ENCODE data around the gene HIVEP1.

The HIVEP1 gene

DNA sequence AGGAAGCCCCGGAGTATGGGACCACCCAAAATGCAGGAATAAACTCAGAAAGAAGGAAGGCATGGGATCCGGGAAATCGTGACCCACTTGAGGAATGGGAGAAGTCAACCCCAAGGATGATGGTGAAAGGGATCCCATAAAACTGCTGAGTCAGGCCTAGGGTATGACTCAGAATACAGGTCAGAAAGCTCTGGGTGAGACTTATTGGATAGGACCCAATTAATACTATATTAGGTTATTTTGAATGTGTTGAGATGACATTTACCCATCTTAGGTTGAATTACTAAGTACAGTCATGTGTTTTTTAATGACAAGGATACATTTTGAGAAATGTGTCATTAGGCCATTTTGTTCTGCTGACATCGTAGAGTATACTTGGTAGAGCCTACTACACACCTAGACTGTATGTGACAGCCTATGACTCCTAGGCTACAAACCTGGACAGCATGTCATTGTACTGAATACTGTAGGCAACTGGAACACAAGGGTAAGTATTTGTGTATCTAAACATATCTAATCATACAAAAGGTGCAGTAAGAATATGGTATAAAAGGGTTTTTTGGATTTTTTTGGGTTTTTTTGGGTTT, 17.1 kb upstream of the HIVEP1 start:
- no peak for DNase-seq (ENCODE audit: low spot score)

GRCh38 chr6:11996751-11997150, 15.4 kb upstream of the HIVEP1 start:
- DNase-seq (ENCODE audit: low spot score), result no peak

- DNase-seq (ENCODE audit: low spot score), result no peak
Measured at GRCh38 chr6:11999246-11999645, 12.9 kb upstream of the HIVEP1 start.

DNA sequence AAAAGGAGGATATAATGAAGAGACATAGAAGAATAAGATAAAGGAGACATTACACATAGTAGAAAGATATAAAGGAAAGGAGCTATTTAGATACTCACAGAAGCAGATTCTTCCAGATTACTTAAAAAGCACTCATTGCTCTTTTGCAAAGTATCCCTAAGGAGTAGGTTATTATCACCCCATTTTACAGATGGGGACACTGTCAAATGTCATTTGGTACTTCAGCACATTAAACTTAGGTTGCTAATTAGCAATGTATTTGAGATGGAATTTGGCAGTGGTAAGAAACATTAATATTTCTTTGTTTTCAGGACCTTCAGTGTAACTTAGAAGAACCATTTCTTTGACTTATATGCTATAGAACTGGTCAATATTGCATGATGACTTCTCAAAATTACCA, 11.9 kb upstream of the HIVEP1 start:
- DNase-seq (ENCODE audit: low spot score), result no peak

DNA sequence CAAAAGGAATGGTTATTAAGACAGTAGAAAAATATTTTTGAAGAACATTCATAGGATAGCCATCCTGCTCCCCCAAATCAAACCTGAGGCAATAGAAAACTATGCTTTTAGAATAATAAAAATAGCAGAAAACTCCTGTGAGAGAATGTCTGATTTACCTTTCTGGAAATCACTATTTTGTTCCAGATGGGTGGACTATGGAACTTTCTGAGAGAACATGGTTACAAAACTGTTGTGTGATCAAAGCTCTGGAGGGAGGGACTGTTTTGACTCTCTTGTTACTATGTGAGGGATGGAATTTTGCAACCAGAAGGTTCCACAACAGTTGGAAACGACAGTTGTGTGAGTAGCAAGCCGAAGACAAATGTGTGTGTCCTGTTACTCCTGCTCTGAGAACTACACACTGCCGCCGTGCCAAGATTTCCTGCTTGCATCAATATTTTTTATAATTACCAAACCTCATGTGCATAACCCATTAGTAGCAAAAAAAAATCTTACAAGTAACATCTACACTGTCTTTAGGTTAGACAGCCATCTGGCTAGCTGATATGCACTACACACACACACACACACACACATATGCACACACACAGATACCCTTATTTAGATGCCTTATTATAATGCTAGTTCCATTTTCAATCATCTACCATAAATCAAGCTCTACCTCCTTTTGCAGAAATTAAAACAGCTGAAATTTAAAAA, 11.0 kb upstream of the HIVEP1 start:
- DNase-seq (ENCODE audit: low spot score), result no peak

DNA sequence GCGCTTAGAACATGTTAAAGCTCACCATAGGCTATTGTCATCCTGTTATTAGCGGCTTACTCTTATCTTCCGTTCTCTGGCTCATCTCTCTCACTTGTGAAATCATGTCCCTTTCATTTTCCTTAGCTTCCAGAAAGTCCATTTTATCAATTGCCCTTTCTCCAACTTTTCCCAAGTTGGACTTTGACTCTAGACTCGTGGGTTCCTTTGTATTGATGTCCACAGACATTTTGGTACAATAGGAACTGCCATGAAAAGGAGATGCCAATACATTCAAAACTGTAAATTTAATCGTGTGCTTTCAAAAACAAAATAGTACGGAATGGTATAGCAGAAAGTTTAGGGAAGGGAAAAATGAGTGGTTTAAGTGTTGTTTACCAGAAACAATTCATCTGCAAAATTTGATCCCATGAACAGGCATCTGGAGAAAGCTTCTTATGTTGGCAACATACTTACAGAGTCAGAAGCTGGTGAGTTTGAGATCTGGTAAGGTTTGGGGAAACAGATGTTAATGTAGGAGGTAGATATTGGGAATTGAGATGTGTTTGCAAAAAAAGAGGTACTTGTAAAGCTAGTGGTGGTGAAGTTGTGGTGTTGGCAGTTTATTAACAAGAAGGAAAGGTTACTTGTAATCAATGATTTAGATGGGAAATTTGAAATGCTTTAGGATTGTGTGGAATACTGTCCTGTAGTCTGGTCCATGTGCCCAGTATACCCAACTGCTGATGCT, 10.2 kb upstream of the HIVEP1 start:
- no peak for DNase-seq (ENCODE audit: low spot score)

- DNase-seq (ENCODE audit: low spot score), result no peak
Measured at GRCh38 chr6:12007473-12007872, 4.6 kb upstream of the HIVEP1 start.

GRCh38 chr6:12007887-12008286, 4.2 kb upstream of the HIVEP1 start:
- DNase-seq (ENCODE audit: low spot score), result no peak

DNA sequence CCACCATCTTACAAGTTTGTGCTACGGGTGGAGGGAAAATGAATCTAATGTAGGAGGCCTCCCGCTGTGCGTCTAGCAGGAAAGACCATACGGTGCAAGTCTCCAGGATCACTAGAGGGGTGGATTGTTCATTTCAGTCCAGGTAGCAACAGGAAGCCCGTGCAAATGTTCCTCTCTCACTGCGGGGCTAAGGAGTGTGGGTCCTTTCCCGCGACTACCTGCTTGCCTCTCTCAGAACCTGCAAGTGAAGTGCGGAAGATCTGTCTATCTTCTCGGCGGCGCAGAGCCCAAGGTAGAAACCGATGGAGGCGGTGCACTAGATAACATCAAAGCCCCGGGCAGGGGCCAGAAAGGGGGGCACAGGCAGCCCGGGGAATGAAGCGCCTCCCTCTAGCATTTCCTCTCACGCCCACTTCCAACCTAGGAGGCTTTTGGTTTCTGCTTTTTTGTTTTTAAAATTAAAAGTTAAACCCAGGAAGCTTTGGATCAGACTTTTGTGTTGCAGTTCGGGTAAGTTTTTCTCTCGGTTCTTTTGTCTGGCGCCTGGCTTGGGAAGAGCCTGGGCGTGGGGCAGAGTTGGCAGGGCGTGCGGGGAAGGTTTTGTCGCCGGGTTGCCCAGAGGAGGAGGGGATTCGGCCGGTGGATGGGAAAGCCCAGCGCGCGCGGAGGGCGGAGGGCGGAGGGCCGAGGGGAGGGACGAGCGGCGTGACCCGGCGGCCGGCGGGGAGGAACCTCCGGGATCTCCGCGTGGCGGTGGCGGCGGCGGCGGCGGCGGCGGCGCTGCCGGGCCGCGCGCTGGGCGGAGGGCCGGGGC, 3.5 kb upstream of the HIVEP1 start:
- peak; percentile 90 for DNase-seq (ENCODE audit: low spot score)

DNA sequence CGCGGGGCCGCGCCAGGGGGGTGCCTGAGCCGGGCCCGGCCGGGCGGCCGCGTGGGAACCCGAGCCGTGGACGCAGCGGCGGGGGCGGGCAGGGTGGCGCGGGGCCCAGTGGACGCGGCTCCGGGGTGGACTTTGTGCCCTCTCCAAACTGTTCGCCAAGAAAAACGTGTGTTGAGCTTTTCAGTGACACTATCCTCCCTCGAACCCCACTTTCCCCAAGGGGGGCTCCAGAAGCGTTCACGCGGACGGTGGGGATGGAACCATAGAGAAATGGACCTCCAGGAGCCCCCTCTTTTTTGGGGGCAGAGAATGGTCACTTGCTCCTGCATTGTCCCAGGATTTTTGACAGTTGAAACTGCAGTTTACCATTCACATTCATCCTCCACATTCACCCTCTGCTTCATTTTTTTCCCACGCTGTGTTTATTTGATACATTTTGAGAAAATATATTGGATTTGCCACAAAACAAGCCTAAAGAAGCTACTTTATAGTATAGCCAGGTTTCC, 2.9 kb upstream of the HIVEP1 start:
- no peak for DNase-seq (ENCODE audit: low spot score)

GRCh38 chr6:12009876-12010634, 2.1 kb upstream of the HIVEP1 start:
- no peak for DNase-seq (ENCODE audit: low spot score)

- peak; percentile 82 for DNase-seq (ENCODE audit: low spot score)
Measured at GRCh38 chr6:12010635-12011275, 1.4 kb upstream of the HIVEP1 start.

- peak; percentile 95 for DNase-seq (ENCODE audit: low spot score)
Measured at GRCh38 chr6:12011276-12012037, 655 bp upstream of the HIVEP1 start.

DNA sequence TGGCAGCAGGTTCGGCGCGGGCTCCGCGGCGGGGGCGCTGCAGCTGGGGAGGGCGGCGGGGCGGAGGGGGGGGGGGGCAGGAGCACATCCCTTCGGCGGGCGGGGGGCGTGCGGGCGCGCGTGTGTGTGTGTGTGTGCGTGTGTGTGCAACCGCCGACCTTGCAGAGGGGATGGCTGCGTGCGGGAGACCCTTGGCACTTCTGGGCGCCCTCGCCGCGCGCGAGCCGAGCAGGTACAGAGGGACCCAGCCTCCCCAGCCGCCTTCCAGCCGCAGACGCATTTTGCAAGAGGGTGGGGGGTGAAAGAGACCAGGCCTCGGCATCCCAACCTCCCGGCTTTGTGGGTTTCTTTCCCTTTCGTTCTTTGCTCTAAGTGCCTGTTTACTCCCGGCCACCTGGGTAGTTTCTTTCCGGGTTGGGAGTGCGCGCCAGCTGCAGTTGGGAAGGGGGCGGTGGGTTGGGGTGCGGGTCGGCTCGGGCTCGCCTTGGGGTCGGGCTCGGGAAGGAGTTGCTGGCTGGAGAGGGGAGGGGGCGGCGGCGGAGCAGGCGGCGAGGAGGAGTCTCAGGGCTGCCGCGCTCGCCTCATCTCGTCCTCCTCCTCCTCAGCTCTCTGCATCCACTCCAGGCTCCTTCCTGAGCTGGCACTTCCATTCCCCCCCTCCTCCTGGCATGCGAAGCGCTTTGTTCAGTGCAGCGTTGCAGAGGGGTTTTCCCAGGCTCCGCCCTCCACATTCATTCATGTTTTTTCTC, 620 bp downstream of the HIVEP1 start:
- DNase-seq (ENCODE audit: low spot score), result peak; percentile 85

DNA sequence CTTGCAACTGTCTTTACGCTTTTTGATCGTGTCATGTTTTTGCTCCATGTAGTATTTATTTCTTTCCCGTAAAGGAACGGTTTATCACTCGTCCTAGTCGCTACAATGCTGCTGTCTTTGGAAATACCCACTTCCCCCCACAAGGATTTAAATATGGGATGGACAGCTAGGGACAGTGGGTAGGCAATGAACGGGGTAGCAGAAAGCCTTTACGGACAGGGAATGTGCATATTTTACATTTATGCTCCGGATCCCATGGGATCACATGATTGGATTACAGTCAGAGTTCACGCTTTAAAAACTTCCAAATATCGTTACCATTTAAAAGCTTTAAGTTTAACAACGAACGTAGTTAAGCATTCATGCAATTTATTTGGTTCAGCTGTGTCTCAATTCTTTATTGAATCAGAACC, 1.2 kb downstream of the HIVEP1 start:
- DNase-seq (ENCODE audit: low spot score), result no peak

DNA sequence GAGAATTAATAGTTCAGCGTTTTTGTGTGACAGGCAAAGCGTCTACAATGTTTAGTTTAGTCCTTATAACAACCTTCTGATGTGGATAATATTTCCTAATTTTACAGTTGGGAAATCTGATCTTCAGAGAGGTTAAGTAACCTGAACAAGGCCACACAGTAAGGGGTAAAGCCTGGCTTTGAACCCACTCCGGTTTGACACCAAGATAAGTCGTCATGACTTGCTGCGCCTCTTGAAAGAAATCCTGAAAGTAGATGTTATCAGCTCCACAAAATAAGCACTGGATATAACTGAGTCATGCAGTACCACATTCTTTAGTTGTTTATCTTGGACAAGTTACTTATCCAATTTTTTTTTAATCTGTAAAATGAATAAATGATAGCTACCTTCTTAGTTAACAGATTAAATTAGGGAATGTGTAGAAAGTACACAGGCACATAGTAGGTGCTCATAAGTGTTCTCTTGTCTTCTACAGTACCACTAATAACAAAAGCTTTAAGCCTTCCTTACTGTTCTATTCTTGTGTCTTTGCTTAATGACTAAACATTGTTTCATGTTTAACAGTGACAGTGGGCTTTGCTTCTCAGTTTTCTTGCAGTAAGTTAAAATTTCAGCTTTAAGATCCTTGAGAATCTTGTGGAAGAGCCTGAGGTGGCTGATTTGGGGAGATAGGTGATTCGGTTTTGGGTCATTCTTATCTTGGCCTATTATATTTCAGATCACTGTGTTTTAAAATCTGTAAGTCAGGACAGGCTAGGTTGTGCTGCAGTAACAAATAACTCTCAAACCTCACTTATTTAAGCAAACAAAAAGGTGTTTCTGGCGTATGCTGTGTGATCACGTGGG, 2.1 kb downstream of the HIVEP1 start:
- DNase-seq (ENCODE audit: low spot score), result no peak

DNA sequence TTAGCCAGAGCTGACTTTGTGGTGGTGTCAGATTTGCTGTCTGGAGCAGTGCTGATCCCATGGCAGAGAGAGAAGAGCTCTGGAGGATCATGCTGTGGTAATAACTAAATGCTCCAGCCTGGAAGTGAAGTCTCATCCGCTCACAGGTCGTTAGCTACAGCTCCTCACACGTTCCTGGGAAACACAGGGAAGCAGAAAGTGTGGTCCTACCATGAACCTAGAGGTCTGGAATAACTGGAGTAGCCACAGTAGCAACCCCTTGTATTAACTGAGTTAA, 2.7 kb downstream of the HIVEP1 start:
- no peak for DNase-seq (ENCODE audit: low spot score)

DNA sequence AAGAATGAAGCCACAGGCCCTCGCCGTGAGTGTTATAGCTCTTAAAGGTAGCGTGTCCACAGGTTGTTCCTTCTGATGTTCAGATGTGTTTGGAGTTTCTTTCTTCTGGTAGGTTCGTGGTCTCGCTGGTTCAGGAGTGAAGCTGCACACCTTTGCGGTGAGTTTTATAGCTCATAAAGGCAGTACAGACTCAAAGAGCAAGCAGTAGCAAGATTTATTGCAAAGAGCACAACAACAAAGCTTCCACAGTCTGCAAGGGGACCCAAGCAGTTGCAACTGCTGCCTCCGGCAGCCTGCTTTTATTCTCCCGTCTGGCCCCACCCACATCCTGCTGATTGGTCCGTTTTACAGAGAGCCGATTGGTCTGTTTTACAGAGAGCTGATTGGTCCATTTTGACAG, 5.2 kb downstream of the HIVEP1 start:
- DNase-seq (ENCODE audit: low spot score), result no peak

- DNase-seq (ENCODE audit: low spot score), result no peak
Measured at GRCh38 chr6:12017876-12018401, 5.8 kb downstream of the HIVEP1 start.

Data from ecto neural progenitor cell (in vitro differentiated cells).